ELF-1 (cell line): ENCODE measurements around the gene SIRPG.
"Not testable (repeated sequence)": the region's sequence is repeated elsewhere in the genome, so short reads cannot be mapped to it uniquely, and the experiment has no call there.

Experiments
- DNase-seq: peaks from one replicate; pipeline ENCODE4 v3.0.0-alpha.2; 2016; ENCODE audit warnings: low read depth, low spot score

The SIRPG gene

DNA sequence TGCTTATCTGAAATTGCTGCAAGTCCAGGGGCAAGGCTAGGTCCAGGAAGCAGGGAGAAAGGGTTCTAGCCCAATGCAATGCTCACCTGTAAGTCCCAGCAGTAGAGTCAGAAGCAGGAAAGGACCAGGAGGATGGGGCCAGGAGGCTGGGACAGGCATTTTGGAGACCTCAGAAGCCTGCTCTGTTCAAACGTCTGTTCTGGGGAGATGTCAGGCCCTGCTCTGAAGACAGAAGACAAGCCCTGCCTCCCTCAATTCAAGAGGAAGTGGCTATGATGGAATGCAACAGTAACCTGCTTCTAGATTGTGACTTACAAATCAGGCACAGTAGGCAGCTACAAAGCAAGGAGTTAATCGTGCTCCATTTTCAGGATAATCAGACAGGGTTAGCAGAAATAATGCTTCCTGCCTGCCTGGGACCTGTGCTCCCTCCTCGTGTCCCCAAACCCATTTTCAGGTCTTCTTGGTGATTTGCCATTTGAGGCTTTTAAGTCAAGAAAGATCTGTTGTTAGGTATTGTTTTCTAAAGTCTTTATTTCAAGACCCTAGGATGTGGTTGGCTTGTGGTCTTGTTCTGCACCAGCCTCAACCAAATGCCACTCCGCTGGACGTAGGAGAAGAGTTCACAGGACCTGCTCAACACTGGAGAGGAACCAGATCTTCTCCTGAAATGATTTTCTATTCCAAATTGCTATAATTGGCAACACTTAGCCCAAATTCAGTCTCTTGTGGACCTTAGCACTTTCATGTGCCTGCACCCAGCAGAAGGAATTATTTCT, at the start of gene SIRPG:
Gene SIRPG, minus strand, starts transcription at position 224 of the 779 bp plus-strand sequence. Its CDS starts 65 bp downstream, at position 159.
- DNase-seq, result no peak

DNA sequence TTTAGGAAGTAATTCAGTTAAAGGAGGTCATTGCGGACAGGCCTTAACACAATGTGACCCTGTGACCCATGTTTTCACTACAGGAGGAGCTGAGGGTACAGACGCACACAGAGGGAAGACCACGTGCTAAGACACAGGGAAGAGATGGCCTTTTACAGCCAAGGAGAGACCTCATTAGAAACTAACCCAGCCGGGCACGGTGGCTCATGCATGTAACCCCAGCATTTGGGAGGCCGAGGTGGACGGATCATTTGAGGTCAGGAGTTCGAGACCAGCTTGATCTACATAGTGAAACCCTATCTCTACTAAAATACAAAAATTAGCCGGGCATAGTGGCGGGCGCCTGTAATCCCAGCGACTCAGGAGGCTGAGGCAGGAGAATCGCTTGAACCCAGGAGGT, 49.3 kb upstream of the SIRPG start:
- DNase-seq, result not testable (repeated sequence)

DNA sequence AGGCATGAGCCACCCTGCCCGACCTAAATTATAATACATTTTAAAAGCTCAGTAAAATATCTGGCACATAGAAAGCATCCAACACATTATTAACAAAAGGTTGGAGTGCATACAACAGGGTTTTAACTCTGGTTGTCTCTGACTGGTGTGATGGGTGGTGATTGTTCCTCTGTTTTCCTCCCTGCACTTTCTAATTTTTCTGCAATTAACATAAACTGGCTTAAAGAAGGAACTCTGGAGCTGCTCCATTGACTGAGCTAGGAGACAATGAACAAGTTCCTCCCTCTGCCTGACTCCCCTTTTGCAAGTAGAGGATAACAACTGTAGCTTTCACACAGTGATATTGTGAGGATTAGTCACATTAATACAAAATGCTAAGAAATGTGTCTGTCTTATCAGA, 48.5 kb upstream of the SIRPG start:
- no peak for DNase-seq

DNA sequence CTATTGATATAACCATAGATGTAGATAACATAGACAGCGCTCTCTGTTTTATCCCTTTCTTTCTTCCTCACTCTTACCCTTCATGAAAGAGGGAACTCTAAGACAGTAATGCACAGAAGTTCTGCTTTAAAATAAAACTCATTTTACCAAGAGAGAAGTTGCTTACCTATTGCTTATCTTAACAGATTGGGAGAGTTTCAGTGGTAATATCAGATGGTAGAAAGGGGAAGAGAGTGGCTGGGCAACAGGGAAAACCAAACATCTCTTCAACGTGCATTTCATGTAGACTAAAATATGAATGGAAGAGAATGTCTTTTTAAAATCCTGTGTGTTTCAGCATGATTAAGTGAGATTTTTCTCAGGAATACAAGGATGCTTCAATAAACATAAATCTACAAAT, 45.3 kb upstream of the SIRPG start:
- DNase-seq, result no peak

DNA sequence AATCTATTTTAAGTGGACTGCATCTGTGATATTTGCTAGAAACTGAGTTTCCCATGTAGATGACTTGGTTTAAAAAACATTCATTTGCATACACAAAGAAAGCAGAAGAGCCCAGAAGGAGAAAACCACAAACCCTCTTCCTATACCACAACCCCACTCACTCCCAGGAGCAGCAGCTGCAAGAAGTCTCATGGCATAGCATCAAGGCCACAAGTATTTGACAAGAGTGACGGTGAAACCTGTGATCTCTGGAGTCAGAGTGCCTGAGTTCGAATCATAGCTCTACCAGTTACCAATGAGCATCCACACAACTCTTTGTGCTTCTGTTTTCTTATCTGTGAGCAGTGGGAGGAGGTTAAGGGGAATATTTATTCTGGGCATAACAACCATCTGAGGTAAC, 44.7 kb upstream of the SIRPG start:
- no peak for DNase-seq

DNA sequence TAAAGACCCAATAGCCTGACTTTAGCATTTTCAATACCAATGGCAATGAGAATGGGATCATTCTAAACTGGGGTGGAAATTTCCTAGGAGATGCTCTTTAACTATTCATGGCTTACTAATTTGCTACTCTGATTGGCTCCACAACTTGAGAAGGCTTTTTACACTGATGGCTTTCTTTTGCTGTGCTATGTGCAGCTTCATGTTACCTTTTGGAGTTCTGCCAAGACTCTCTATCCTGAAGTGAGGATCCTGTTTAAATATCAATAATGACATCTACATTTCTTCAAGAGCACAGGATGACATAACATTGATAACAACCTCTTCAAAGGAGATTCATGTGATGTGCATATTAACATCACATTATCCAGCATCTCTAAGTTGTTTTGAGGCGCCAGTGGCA, 43.4 kb upstream of the SIRPG start:
- DNase-seq, result no peak

DNA sequence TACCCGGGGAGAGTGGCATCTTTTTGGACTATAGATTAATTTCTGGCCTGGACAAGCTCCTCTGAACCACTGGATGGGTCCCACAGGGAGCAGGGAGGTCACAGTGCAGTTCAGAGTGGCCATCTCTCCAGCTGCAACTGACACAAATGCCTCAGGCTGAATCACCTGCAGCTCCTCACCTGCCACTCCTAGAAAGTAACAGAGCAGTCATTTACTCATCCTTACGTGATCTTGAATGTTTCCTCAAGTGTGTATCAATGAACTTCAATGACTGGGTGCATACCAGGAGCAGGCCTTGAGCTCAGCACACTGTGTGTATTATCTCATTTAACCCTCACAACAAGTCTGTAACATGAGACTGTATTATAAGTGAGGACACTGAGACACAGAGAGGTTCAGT, 40.0 kb upstream of the SIRPG start:
- DNase-seq, result no peak

DNA sequence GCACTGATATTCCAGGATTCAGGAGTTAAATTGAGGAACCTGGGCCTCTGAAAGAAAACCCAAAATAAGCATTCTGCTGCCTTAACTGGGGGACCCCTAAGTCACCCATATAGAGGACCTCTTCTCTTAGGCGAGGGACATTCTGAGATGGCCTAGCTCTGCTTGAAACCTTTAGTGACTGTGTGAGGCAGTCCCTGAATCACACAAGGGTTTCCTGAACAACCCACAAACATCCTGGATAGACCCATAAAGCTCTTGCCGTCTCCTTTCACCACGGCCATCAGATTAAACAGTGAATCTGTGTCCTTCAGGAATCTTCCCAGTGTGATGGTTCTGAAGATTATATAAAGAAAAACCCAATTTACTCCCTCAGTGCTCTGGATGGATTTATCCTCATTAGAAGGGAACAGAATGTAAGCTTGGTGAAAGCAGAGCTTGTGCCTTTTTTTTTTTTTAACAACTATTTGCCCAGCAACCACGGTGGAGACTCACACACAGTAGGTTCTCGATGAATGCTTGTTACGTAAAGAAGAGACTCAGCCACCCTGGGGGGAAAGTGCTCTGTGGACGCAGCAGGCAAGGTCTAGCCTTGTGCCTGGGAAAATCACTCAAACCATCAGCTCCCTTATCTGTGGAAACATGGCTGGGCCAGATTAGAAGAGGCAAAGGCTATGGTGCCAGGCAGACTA, 39.1 kb upstream of the SIRPG start:
- no peak for DNase-seq

DNA sequence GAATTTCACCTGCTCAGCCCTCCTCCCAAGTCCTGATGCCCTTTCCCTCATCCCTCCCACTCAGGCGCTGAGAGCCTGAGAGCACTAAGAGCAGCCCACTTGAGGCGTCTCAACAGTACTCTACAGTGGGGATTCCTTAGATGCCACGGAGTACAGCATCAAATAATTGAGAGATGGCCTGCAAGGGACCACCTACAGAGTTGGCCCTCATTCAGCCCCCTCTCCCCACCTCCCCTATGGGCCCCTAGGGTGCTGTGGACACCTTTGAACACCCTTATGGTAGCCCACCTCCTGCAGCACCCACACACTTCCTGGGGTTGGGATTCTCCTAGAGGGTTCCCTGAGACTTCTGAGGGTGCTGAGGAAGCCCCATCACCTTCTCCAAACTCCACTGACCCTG, 37.1 kb upstream of the SIRPG start:
- no peak for DNase-seq

DNA sequence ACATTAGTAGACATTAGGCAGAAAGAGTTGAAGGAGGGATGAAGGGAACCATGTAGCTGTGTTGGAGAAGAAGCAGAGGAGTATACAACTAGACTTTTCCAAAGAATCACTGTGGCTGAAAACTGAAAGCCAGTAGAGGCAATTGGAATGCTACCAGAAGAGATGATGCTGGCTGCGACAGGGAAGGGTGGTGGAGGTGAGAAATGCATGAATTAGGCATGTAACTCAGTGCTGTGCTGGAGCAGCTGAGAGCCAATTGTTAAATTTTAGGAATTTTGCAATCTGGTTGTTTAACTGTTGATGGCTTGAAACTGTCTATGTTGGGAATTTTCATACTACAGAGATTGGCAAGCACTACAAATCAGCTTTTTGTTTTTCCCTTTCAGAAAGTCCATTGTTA, 35.8 kb upstream of the SIRPG start:
- no peak for DNase-seq

DNA sequence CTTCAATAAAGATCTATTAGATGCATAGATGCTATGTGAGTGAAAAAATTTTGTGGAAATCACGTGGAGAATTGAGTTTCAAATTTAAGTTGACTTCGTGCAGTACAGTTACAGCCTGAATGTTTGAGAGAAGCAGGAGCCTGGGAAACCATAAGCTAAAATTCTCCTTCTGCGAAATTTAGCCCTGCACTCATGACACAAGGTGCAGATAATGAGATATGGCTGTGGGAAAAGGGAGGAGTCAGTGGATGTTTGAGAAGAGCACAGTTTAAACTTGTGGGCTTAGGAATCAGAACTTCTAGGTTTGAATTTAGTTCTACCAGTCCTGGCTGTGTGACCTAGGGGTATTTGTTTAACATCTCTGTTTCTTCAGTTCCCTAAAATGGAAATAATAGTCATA, 32.1 kb upstream of the SIRPG start:
- no peak for DNase-seq

DNA sequence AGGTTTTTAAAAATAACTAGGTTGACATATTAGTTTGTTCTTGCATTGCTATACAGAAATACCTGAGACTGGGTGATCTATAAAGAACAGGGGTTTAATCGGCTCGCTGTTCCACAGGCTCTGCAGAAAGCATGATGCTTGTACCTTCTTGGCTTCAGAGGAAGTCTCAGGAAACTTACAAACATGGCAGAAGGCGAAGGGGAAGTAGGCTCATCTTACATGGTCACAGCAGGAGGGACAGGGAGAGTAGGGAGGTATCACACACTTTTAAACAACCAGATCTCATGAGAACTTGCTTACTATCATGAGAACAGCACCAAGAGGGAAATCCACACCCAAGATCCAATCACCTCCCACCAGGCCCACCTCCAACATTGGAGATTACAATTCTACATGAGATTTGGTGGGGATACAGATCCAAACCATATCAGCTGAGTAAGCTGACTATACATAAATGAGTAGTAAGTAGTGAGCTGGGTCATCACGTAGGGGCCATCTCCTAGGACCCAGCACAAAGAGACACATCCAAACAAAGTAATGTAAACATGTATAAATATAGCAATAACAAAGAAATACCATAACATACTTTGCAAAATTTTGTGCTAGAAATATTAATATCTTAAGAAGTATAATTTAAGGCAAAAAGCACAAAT, 31.4 kb upstream of the SIRPG start:
- DNase-seq, result no peak

DNA sequence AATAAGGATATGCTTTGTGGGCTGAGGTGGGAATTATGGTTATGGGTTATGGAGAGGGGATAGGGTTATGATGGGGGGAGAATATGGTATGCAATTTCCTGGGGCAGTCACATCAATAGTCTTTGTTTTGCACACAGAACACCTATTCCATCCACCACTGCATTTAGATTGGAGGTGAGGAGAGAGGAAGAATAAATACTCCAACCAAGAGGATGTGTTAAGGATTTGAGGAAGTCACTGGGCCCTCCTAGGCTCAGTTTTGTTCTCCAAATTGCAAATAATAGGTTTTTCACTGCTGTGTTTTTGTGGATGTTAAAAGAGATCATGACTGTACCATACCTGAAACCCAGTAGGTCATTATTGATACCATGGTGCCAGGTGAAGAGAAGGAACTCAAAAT, 29.5 kb upstream of the SIRPG start:
- DNase-seq, result no peak

DNA sequence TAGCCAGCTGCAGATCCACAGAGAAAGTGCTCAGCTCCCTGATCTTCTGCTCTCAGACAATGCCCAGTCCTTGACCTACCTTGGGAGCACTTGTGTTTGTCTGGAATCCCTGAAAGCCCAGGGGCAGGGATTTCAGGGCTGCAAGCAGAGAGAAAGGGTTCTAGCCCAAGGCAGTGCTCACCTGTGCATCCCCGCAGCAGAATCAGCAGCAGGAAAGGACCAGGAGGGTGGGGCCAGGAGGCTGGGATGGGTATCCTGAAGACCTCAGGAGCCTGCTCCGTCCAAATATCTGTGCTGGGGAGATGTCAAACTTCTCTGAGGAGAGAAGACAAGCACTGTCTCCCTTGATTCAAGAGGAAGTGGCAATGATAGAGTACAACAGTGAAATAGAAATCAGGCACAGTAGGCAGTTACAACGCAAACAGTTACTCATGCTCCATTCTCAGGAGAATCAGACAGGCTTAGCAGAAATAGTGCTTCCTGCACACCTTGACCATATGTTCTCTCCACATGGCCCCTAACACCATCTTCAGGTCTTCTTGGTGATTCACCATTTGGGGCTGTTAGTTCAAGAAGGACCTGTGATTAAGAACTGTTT, 28.7 kb upstream of the SIRPG start:
- no peak for DNase-seq

DNA sequence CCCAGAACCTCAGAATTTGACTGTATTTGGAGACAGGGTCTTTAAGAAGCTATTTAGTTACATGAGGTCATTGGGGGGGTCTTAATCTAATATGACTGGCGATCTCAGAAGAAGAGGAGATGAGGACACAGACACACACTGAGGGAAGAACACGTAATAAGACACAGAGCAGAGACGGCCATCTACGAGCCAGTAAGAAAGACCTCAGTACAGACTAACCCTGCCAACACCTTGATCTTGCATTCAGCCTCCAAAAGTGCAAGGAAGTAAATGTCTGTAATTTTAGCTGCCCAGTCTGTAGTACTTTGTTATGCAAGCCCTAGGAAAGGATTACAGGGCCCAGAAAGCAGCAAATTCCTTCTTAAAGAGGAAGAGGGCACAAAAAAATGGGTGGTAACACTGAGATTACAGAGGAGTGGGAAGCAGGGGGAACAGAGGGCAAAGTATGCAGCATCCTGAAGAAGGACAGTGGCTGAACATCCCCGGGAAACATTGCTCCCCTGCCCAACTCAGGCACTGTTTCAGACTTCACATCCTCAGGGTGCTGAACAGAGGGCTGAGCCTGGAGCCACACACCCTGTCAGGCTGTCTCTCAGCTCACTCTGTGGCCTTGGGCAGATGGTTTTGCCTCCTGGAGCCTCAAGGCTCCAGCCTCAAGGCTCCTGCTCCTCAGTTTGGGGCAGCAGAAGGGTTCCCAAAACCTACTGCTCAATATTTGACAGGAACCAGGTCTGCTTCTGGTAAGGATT, 27.9 kb upstream of the SIRPG start:
- no peak for DNase-seq

DNA sequence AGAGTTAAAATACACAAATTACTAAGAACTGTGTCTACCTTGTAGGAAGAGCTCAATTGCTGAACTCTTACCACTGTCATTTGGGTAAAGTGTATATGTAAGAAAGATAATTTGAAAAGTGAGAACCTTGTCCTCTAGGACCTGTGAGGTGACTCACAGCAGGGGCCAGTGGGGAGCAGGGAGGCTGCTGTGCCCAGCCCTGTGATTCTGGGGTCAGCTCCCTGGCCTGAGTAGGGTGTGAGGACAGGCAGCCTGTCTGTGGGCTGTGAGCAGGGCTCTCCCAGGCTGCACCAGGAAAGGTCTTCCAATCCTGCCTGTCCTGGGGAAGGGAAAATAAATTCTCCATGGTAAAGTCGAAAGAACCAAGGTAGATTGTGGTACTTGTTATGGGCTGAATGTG, 27.3 kb upstream of the SIRPG start:
- no peak for DNase-seq

DNA sequence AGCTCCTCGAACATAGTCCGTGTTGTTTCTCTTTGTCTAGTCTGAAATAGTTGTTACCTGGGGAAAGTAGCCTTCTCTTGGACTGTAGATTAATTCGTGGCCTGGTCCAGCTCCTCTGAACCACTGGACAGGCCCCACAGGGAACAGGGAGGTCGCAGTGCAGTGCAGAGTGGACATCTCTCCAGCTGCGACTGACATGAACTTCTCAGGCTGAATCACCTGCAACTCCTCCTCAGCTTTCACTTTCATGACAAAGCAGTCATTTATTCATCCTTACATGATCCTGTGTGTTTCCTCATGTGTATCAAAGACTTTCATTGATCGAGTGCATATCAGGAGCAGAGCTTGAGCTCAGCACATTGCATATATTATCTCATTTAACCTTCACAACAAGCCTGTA, 19.1 kb upstream of the SIRPG start:
- no peak for DNase-seq

DNA sequence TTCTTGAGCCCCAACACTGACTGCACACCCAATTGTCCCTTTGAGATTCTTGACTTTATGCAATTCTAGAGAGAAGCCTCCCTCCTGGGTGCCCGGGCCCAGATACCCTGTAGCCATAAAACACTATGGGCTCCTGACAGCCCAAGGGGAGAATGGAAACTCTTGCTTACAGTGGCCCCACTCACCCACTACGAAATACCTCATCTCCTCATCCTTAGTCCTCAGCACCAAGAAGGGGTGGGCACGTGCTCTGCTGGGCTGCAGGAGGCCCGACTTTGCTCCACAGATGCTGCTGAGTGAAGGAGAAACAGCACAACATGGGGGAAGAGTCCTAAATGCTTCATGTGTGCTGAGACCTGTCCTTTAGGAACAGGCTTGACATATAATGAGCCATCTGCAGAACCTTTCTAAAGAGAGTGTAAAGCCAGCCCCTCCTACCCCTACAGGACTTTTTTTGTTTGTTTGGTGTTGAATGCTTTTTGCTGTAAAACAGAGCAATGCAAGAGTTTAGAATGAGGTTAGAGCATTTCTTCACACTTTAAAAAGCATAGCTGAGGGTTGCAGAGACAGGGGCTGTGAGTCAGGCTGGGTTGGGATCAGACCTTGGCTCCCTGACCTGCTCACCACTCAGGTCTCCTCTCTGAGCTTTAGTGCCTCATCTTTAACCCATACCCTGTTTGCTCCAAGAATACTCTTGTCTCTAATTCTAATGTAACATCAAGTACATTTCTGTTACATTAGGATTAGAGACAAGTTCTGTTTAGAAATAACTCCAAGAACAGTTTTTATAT, 17.6 kb upstream of the SIRPG start:
- DNase-seq, result no peak

DNA sequence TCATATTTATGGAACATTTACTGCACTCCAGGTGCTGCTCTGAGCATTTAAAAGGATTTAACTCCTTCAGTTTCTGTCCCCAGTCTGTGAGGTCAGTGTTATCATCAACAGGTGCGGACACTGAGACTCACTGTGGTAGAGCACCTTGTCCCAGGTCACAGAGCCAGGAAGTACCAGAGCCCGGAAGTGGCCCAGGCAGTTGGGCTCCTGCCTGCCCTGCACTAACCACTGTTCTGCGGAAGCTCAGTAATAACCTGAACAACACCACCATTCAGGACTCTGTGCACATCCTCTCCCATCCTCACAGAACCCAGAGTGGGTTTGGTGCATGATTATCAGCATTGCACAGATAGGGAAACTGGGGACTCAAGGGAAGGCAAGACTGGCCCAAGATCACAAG, 16.8 kb upstream of the SIRPG start:
- no peak for DNase-seq

DNA sequence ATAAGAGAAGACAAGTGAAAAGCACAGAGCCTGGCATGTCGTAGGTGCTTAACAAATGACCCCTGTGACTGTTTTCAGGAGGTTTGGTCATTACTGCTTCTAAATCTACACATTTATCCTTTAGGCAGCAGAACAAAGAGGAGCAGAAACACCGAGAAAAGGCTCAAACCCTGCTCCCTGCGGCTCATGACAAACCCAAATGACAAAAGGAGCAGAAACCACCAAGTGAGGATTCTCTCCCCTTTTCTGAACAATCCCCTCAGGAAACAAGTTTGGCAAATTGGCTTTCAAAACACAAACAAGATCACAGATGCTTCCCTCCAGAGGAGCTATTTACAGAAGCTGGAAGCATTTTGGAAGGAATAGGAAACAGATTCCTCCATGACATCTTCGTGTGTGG, 15.8 kb upstream of the SIRPG start:
- peak; percentile 49 for DNase-seq

DNA sequence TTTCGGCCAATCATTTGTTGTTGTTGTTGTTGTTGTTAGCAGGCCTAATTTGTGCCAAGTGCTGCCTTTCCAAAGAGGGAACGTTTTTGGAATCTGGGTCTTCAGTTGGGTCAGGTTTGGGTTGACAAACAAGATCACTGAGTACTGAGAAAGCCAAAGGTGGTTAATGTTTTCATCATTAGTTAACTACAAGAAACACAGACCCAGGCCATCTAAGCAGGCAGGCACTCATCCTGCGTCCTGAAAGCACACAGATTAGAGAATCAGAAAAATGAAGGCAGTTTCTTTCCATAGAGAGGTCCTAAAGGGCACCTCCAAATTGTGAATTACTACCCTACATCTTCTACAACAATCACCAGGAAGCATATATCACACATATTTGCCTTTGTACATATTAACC, 15.1 kb upstream of the SIRPG start:
- DNase-seq, result no peak
